Measurements from ENCODE around the gene SIN3B.
"Not testable (repeated sequence)": the region's sequence is repeated elsewhere in the genome, so short reads cannot be mapped to it uniquely, and the experiment has no call there.

Gene SIN3B

GRCh38 chr19:16868423-16869130 lies 39.4 kb downstream of the SIN3B start:
- no peak for TF ChIP-seq CTCF (IDR thresholded peaks at IDR 0.05; ENCODE audit: low read depth, low read length)
- H3K4me3 ChIP-seq (ENCODE audit: low read depth, low read length): no peak overlapping the region

- no peak for TF ChIP-seq CTCF (IDR thresholded peaks at IDR 0.05; ENCODE audit: low read depth, low read length)
- no peak overlapping the region for H3K4me3 ChIP-seq (ENCODE audit: low read depth, low read length)
Observed at GRCh38 chr19:16869331-16869972, 40.3 kb downstream of the SIN3B start.

GRCh38 chr19:16871871-16872270 lies 42.7 kb downstream of the SIN3B start:
- H3K4me3 ChIP-seq (ENCODE audit: low read depth, low read length): no peak overlapping the region

GRCh38 chr19:16872728-16873127 lies 43.5 kb downstream of the SIN3B start:
- no peak overlapping the region for H3K4me3 ChIP-seq (ENCODE audit: low read depth, low read length)
- TF ChIP-seq CTCF (IDR thresholded peaks at IDR 0.05; ENCODE audit: low read depth, low read length): no peak

More at GRCh38 chr19:16871871-16872270, 42.7 kb downstream of the SIN3B start:
- TF ChIP-seq CTCF (IDR thresholded peaks at IDR 0.05; ENCODE audit: low read depth, low read length): no peak

- H3K4me3 ChIP-seq (ENCODE audit: low read depth, low read length): no peak overlapping the region
- no peak for TF ChIP-seq CTCF (IDR thresholded peaks at IDR 0.05; ENCODE audit: low read depth, low read length)
Observed at GRCh38 chr19:16873594-16873993, 44.4 kb downstream of the SIN3B start.

GRCh38 chr19:16874250-16874977 lies 45.2 kb downstream of the SIN3B start:
- no peak for TF ChIP-seq CTCF (IDR thresholded peaks at IDR 0.05; ENCODE audit: low read depth, low read length)
- no peak overlapping the region for H3K4me3 ChIP-seq (ENCODE audit: low read depth, low read length)

- not testable (repeated sequence) for H3K4me3 ChIP-seq (ENCODE audit: low read depth, low read length)
Observed at GRCh38 chr19:16874978-16875299, 45.7 kb downstream of the SIN3B start.
